NCI-H1105 treated with DMSO at 0.1 percent for 48 hours (cell line): Measurements from ENCODE around the gene C5orf58.

Experiments
- DNase-seq: peaks from one replicate; lab custom pipeline; 2025; lab: John Stamatoyannopoulos, UW

Gene C5orf58

GRCh38 chr5:170283296-170283695 lies 50.5 kb downstream of the C5orf58 start:
- no peak for DNase-seq

GRCh38 chr5:170284231-170284630 lies 51.4 kb downstream of the C5orf58 start:
- no peak for DNase-seq

GRCh38 chr5:170285181-170285580 lies 52.4 kb downstream of the C5orf58 start:
- DNase-seq, result no peak

GRCh38 chr5:170286386-170286925 lies 53.7 kb downstream of the C5orf58 start:
- DNase-seq, result no peak

- DNase-seq, result no peak
Observed at GRCh38 chr5:170287532-170287931, 54.7 kb downstream of the C5orf58 start.

GRCh38 chr5:170288151-170288550 lies 55.4 kb downstream of the C5orf58 start:
- no peak for DNase-seq

GRCh38 chr5:170288551-170288950 lies 55.8 kb downstream of the C5orf58 start:
- no peak for DNase-seq

GRCh38 chr5:170289121-170289520 lies 56.3 kb downstream of the C5orf58 start:
- DNase-seq, result no peak

- DNase-seq, result no peak
Observed at GRCh38 chr5:170289764-170290163, 57.0 kb downstream of the C5orf58 start.

GRCh38 chr5:170290498-170290897 lies 57.7 kb downstream of the C5orf58 start:
- DNase-seq, result no peak

- DNase-seq, result no peak
Observed at GRCh38 chr5:170292179-170293104, 59.7 kb downstream of the C5orf58 start.

GRCh38 chr5:170293273-170293672 lies 60.5 kb downstream of the C5orf58 start:
- DNase-seq, result no peak

- no peak for DNase-seq
Observed at GRCh38 chr5:170294057-170294456, 61.3 kb downstream of the C5orf58 start.

GRCh38 chr5:170294556-170294955 lies 61.8 kb downstream of the C5orf58 start:
- DNase-seq, result no peak
